Colon (tissue), 2 donors: ENCODE data around the gene OAF.
"Not testable (repeated sequence)": the region's sequence is repeated elsewhere in the genome, so short reads cannot be mapped to it uniquely, and the experiment has no call there.

Experiments
- FAIRE-seq: peaks from 2 replicates; lab custom pipeline; 2012; peaks lifted over from hg19 to GRCh38; lab: Jason Lieb, UNC
- donor health status: control.
- donor health status: control.

Gene OAF

DNA sequence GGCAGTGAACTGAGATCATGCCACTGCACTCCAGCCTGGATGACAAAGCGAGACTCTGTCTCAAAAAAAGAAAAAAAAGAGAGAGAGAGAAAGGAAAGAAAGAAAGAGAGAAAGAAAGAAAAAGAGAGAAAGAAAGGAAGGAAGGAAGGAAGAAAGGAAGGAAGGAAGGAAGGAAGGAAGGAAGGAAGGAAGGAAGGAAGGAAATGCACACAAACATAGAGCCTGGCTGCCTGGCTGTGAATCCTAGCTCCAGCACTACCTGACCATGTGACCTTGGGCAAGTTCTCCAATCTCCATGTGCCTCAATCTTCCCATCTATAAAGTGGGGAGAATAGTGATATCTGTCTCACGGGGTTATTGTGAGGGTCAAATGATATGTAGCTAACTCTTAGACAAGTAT, 63.1 kb downstream of the OAF start:
- FAIRE-seq, result not testable (repeated sequence)

DNA sequence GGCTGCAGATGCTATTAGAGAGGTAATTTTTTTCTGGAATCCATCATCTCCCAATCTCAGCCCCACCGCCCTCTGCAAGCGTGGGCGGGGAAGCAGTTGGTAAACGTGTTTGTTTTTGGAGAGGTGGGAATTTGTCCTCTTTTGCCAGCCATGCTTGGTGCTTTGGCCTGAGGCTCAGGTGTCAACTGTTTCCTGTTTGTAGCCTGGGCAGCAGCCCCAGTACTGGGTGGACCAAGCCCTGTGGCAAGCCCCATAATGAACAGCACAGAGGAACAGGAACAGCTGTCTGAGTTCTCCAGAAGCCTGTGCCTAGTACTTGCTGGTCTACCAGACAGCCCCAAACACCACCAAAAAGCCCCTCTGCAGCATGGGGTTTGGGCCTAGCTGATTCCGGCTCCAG, 68.7 kb downstream of the OAF start:
- no peak for FAIRE-seq
